ENCODE results near the gene HSD17B1.
"Not testable (repeated sequence)": the region's sequence is repeated elsewhere in the genome, so short reads cannot be mapped to it uniquely, and the experiment has no call there.

Gene HSD17B1

DNA sequence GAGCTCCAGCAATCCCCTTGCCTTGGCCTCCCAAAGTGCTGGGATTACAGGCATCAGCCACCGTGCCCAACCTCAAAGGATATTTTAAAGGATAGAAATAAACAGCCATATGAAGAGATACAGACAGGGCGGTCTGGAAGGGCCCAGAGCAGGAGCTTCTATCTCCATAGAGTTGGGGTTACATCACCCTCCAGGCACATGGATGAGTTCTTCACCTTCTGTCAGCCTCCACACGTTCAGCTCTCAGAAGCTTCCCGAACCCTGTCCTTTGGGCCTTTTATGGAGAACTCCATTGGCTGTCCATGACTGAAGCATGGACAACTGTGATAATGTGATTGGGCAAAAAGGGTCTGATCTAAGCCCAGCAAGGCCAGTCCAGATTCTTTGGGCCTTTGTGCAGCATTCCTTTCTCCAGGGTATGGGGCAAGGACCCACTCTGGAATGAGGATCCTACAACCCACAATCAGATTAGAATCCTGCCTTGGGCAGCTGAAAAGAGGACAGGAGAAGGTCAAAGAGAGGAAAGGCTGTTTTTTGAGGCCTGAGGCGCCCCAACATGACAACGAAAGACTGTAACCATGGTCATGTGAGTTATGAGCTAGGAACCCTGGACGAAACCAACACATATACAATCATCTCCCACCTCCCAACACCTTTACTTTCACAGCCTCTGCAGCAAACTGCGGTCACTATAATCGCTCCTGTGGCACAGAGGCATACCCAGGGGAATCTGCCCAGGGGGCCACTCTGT lies 6.8 kb upstream of the HSD17B1 start:
- intact Hi-C loops (cut with micrococcal nuclease); H3K9me3 Mint-ChIP-seq; H3K27ac Mint-ChIP-seq; H3K4me3 Mint-ChIP-seq: not testable (repeated sequence)
- H3K27me3 Mint-ChIP-seq, result peaks cover 31% of the 10 kb centered on the region
- H3K36me3 Mint-ChIP-seq (ENCODE audit: low read depth), result peaks cover 62% of the 10 kb centered on the region
- H3K4me1 Mint-ChIP-seq (ENCODE audit: low read depth), result peaks cover 12% of the 10 kb centered on the region

DNA sequence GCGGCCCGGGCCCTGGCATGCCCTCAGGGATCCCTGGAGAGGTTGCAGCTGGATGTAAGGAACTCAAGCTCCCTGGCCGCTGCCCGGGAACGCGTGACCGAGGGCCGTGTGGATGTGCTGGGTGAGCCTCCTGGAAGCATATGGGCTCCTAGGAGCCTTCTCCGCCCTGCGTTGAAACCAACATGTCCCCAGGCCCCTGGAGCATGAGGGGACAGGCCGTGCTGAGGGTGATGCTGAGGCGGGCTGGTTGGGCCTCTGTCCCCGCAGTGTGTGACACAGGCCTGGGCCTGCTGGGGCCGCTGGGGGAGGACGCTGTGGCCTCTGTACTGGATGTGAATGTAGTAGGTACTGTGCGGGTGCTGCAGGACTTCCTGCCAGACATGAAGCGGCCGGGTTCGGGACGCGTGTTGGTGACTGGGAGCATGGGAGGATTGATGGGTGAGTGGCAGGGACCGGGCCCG lies 5.7 kb upstream of the HSD17B1 start:
- intact Hi-C loops (cut with micrococcal nuclease), result no loop called here

DNA sequence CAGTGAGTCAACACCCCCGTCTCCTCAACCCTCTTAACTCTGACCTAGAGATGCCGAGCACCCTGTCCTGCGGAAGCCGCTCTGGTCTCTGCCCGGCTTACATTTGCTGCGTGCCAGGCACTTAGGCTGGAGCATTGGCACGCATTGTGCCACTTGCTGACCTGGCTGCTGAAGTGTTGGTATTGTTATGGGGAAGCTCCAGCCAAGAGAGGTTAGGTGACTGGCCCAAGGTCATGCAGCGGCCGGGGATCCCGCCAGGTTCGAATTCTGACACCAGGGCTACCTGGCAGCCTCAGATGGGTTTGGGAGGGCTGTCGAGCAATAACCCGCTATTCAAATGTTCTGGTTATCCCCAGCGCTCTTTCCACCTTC lies 5.0 kb upstream of the HSD17B1 start:
- Mint-ChIP-seq H3K27ac (no peak overlapping the region), H3K9me3 (no peaks in the 10 kb centered on the region), H3K36me3 (ENCODE audit: low read depth) (peaks cover 58% of the 10 kb centered on the region), H3K4me3 (no peak overlapping the region), H3K4me1 (ENCODE audit: low read depth) (peaks cover 24% of the 10 kb centered on the region), H3K27me3 (peaks cover 33% of the 10 kb centered on the region)
- intact Hi-C loops (cut with micrococcal nuclease), result no loop called here

More for the DNA sequence above, 5.7 kb upstream of the HSD17B1 start:
- no peak overlapping the region for H3K27ac Mint-ChIP-seq
- no peaks in the 10 kb centered on the region for H3K9me3 Mint-ChIP-seq
- peaks cover 59% of the 10 kb centered on the region for H3K36me3 Mint-ChIP-seq (ENCODE audit: low read depth)
- H3K4me1 Mint-ChIP-seq (ENCODE audit: low read depth), result peaks cover 17% of the 10 kb centered on the region
- no peak overlapping the region for H3K4me3 Mint-ChIP-seq
- peaks cover 33% of the 10 kb centered on the region for H3K27me3 Mint-ChIP-seq

DNA sequence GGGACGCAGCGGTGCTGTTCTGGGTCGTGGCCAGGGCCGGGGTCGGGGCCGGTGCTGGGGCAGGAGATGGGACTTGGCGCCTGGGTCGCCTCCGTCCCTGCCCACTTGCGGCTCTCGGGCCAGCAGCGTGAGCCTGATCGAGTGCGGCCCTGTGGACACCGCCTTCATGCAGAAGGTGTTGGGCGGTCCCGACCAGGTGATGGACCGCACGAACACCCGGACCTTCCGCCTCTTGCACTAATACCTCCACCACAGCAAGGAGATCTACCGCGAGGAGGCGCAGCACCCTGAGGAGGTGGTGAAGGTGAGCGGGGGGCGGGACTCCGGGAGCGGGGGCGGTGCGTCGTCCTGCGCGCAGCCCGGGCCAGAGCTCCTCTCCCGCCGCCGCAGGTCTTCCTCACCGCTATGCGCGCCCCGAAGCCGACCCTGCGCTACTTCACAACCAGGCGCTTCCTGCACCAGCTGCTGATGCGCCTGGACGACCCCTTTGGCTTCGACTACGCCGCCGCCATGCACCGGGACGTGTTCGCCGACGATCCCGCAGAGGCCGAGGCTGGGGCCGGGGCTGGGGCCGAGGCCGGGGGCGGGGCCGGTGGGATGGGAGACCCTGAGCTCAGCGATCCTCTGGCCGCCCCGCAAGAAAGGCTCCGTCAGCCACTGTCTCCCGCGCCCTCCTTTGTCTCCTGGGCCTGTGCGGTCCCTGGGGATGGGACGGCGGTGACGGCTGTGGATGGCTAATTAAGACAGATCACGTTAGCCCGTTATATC lies 4.5 kb upstream of the HSD17B1 start:
- H3K4me3 Mint-ChIP-seq, result peak overlapping the region; percentile 15
- intact Hi-C loops (cut with micrococcal nuclease), result no loop called here
- no peak overlapping the region for H3K27ac Mint-ChIP-seq
- H3K27me3 Mint-ChIP-seq, result peaks cover 33% of the 10 kb centered on the region
- H3K36me3 Mint-ChIP-seq (ENCODE audit: low read depth), result peaks cover 57% of the 10 kb centered on the region
- H3K9me3 Mint-ChIP-seq, result no peaks in the 10 kb centered on the region
- peaks cover 29% of the 10 kb centered on the region for H3K4me1 Mint-ChIP-seq (ENCODE audit: low read depth)

DNA sequence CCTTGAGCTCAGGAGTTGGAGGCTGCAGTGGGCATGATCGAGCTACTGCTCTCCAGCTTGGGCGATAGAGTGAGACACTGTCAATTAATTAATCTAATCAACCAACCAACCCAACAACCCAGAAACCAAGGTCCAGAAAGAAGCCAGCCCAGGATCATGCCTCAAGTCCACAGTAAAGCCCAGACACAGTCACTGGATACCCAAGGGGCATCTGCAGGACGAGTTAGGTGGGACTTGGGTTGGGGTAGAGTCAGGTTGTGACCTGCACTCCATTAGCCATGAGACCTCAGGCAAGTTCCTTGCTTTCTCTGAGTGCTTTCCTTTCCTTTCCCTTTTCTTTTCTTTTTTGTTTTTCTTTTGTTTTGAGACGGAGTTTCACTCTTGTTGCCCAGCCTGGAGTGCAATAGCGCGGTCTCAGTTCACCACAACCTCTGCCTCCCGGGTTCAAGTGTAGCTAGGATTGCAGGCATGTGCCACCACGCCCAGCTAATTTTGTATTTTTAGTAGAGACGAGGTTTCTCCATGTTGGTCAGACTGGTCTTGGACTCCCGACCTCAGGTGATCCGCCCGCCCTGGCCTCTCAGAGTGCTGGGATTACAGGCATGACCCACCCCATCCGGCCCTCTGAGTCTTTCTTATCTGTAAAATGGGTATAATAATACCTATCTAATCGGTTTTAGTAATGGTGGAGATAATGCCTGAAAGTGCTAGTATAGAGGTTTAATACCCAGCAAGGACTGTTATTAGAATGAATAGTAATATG lies 3.5 kb upstream of the HSD17B1 start:
- intact Hi-C loops (cut with micrococcal nuclease), result no loop called here
- peaks cover 54% of the 10 kb centered on the region for H3K36me3 Mint-ChIP-seq (ENCODE audit: low read depth)
- no peak overlapping the region for H3K27ac Mint-ChIP-seq
- no peak overlapping the region for H3K4me3 Mint-ChIP-seq
- H3K9me3 Mint-ChIP-seq, result no peaks in the 10 kb centered on the region
- peaks cover 33% of the 10 kb centered on the region for H3K27me3 Mint-ChIP-seq
- peaks cover 38% of the 10 kb centered on the region for H3K4me1 Mint-ChIP-seq (ENCODE audit: low read depth)

DNA sequence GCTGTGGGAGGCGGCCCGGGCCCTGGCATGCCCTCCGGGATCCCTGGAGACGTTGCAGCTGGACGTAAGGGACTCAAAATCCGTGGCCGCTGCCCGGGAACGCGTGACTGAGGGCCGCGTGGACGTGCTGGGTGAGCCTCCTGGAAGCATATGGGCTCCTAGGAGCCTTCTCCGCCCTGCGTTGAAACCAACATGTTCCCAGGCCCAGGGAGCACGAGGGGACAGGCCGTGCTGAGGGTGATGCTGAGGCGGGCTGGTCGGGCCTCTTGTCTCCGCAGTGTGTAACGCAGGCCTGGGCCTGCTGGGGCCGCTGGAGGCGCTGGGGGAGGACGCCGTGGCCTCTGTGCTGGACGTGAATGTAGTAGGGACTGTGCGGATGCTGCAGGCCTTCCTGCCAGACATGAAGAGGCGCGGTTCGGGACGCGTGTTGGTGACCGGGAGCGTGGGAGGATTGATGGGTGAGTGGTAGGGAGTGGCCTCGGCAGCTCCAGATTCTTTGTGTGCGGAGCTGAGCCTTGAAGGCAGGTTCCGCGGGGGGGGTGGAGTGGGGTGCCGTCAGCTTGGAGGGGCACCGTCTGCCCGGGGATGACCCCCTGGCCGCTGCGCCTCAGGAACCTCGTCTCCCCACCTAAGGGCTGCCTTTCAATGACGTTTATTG lies 567 bp downstream of the HSD17B1 start:
- Mint-ChIP-seq H3K9me3 (no peaks in the 10 kb centered on the region), H3K4me3 (peak overlapping the region; percentile 99), H3K36me3 (ENCODE audit: low read depth) (peaks cover 35% of the 10 kb centered on the region), H3K4me1 (ENCODE audit: low read depth) (peaks cover 47% of the 10 kb centered on the region), H3K27me3 (peaks cover 19% of the 10 kb centered on the region), H3K27ac (peak overlapping the region; percentile 89)
- intact Hi-C loops (cut with micrococcal nuclease), result no loop called here

DNA sequence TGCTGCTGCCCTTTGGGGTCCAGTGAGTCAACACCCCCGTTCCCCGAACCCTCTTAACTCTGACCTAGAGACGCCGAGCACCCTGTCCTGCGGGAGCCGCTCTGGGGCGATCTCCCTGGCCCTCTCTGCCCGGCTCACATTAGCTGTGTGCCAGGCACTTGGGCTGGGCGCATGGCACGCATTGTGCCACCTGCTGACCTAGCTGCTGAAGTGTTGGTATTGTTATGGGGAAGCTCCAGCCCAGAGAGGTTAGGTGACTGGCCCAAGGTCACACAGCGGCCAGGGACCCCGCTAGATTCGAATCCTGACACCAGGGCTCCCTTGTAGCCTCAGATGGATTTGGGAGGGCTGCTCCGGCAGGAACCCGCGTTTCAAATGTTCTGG lies 1.1 kb downstream of the HSD17B1 start:
- peaks cover 13% of the 10 kb centered on the region for H3K27me3 Mint-ChIP-seq
- intact Hi-C loops (cut with micrococcal nuclease), result no loop called here
- peak overlapping the region; percentile 89 for H3K27ac Mint-ChIP-seq
- H3K4me3 Mint-ChIP-seq, result peak overlapping the region; percentile 99
- peaks cover 44% of the 10 kb centered on the region for H3K4me1 Mint-ChIP-seq (ENCODE audit: low read depth)
- no peaks in the 10 kb centered on the region for H3K9me3 Mint-ChIP-seq
- peaks cover 35% of the 10 kb centered on the region for H3K36me3 Mint-ChIP-seq (ENCODE audit: low read depth)

DNA sequence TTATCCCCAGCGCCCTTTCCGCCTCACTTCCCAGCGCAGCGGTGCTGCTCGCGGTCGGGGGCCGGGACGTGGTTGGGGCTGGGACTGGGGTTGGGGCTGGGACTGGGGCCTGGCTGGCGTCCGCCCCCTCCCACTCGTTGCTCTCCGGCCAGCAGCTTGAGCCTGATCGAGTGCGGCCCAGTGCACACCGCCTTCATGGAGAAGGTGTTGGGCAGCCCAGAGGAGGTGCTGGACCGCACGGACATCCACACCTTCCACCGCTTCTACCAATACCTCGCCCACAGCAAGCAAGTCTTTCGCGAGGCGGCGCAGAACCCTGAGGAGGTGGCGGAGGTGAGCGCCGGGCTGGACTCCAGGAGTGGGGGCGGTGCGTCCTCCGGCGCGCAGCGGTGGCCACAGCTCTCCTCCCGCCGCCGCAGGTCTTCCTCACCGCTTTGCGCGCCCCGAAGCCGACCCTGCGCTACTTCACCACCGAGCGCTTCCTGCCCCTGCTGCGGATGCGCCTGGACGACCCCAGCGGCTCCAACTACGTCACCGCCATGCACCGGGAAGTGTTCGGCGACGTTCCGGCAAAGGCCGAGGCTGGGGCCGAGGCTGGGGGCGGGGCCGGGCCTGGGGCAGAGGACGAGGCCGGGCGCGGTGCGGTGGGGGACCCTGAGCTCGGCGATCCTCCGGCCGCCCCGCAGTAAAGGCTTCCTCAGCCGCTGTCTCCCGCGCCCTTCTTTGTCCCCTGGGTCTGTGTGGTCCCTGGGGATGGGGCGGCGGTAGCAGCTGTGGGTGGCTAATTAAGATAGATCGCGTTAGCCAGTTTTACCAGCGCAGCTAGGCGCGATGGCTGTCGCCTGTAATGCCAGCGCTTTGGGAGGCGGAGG lies 1.8 kb downstream of the HSD17B1 start:
- peak overlapping the region; percentile 89 for H3K27ac Mint-ChIP-seq
- peak overlapping the region; percentile 99 for H3K4me3 Mint-ChIP-seq
- H3K27me3 Mint-ChIP-seq, result peaks cover 7% of the 10 kb centered on the region
- peaks cover 40% of the 10 kb centered on the region for H3K4me1 Mint-ChIP-seq (ENCODE audit: low read depth)
- intact Hi-C loops (cut with micrococcal nuclease), result no loop called here
- H3K36me3 Mint-ChIP-seq (ENCODE audit: low read depth), result peaks cover 35% of the 10 kb centered on the region
- no peaks in the 10 kb centered on the region for H3K9me3 Mint-ChIP-seq

DNA sequence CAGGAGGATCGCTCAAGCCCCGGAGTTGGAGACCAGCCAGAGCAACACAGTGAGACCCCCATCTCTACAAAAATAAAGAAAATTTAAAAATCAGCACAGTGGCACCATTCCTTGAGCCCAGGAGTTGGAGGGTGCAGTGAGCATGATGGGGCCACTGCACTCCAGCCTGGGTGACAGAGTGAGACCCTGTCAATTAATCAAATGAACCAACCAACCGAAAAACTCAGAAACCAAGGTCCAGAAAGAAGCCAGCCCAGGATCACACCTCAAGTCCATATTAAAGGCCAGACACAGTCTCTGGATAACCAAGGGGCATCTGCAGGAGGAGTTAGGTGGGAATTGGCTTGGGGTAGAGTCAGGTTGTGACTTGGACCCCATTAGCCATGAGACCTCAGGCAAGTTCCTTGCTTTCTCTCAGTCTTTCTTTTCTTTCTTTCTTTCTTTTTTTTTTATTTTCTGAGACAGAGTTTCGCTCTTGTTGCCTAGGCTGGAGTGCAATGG lies 2.4 kb downstream of the HSD17B1 start:
- peaks cover 35% of the 10 kb centered on the region for H3K36me3 Mint-ChIP-seq (ENCODE audit: low read depth)
- peaks cover 44% of the 10 kb centered on the region for H3K4me1 Mint-ChIP-seq (ENCODE audit: low read depth)
- H3K4me3 Mint-ChIP-seq, result peak overlapping the region; percentile 99
- intact Hi-C loops (cut with micrococcal nuclease), result no loop called here
- peaks cover 6% of the 10 kb centered on the region for H3K27me3 Mint-ChIP-seq
- H3K9me3 Mint-ChIP-seq, result no peaks in the 10 kb centered on the region
- peak overlapping the region; percentile 89 for H3K27ac Mint-ChIP-seq

DNA sequence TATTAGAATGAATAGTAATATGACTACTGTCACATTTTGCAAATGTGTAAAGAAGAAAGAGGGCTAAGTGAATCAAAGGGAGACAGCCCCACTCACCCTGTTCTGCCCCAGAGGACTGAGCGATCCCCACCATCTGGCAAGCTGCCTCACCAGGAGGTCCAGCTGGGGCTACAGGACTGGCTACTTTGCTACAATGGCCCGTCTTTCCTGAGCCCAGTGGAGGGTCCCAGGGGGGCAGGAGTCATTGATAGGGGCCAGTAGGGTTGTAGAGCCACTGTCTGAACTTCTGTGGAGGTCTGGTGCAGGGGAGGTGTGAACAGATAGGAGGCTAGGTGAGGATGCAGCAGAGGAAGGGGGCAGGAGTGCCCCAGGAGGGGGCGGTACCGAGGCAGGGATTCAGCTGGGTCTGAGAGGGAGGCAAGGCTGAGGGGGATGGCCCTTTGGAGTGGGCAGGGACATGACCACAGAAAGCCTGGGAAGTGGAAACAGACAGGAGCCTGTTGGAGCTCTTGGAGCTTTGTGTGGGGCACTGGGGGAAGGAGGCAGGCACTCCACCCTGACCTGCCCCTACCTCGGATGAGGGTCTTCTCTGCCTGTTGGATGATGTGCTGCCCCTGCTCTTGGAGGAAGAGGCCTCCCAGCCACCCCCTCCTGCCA lies 3.4 kb downstream of the HSD17B1 start:
- H3K9me3 Mint-ChIP-seq; H3K4me3 Mint-ChIP-seq; H3K27me3 Mint-ChIP-seq; H3K27ac Mint-ChIP-seq; intact Hi-C loops (cut with micrococcal nuclease): not testable (repeated sequence)
- peaks cover 29% of the 10 kb centered on the region for H3K36me3 Mint-ChIP-seq (ENCODE audit: low read depth)
- H3K4me1 Mint-ChIP-seq (ENCODE audit: low read depth), result peaks cover 44% of the 10 kb centered on the region

DNA sequence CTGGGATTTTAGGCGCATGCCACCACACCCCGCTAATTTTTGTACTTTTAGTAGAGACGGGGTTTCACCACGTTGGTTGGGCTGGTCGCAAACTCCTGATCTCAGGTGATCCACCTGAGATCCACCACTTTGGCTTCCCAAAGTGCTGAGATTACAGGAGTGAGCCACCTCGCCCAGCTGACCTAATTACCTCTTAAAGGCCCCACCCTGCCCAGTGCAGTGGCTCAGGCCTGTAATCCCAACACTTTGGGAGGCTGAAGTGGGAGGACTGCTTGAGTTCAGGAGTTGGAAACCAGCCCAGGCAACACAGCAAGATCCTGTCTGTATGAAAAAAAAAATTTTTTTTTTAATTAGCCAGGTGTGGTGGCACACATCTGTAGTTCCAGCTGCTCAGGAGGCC lies 6.4 kb downstream of the HSD17B1 start:
- H3K4me1 Mint-ChIP-seq (ENCODE audit: low read depth), result peaks cover 45% of the 10 kb centered on the region
- H3K27ac Mint-ChIP-seq, result peak overlapping the region; percentile 23
- peaks cover 32% of the 10 kb centered on the region for H3K36me3 Mint-ChIP-seq (ENCODE audit: low read depth)
- no peaks in the 10 kb centered on the region for H3K9me3 Mint-ChIP-seq
- H3K27me3 Mint-ChIP-seq, result peaks cover 1% of the 10 kb centered on the region
- intact Hi-C loops (cut with micrococcal nuclease), result no loop called here
- no peak overlapping the region for H3K4me3 Mint-ChIP-seq

DNA sequence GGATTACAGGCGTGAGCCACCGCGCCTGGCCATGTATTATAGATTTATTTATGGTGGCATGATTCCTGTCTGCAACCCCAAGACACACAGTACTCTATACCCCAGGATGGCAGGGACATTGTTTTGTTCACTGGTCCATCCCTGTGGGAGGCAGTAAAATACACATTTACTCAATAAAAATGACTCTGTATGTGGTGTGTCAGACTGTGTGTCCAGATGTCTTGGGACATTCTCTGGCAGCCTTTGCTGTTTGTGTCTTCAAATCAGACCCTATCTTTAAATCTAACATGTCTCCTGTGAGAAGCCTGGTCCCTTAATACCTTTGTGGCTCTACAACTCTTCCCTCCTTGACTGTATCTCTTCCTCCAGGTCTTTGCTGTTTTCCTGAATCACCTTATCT lies 7.5 kb downstream of the HSD17B1 start:
- H3K9me3 Mint-ChIP-seq, result no peaks in the 10 kb centered on the region
- peaks cover 47% of the 10 kb centered on the region for H3K4me1 Mint-ChIP-seq (ENCODE audit: low read depth)
- H3K36me3 Mint-ChIP-seq (ENCODE audit: low read depth), result peaks cover 38% of the 10 kb centered on the region
- no peak overlapping the region for H3K27ac Mint-ChIP-seq
- peaks cover 1% of the 10 kb centered on the region for H3K27me3 Mint-ChIP-seq
- H3K4me3 Mint-ChIP-seq, result no peak overlapping the region
- intact Hi-C loops (cut with micrococcal nuclease), result no loop called here
